AG09319 (cell line): ENCODE results near the gene UPF2.

ENCODE experiments used
- DNase-seq: peaks from one replicate; pipeline ENCODE4 v3.0.0-alpha.2; 2010; ENCODE audit warnings: low read depth; ENCODE audit errors: extremely low read depth
- TF ChIP-seq, protein P1 (sequence below): IDR thresholded peaks from 2 replicates; pipeline ENCODE4 v1.5.1; 2011; ENCODE audit warnings: low read depth, mild to moderate bottlenecking, inconsistent platforms, low read length, moderate library complexity

UPF2 gene

DNA sequence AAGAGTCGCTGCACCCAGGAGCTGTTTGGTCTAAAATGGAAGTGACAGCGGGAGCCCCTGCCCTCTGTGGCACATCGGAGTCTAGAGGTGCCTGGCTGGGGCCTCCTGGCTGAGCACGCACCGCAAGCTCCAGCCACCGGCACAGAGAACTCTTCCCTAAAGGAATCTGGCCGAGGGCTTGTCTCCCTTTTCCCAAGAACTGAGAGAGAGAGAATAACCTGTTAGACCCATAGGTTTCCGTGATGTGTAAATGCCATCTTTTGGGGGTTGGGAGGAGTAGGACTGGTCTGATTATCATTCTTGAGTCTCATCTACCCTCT is 172.2 kb downstream of the UPF2 start:
- DNase-seq, result no peak
- TF ChIP-seq, protein P1, sequence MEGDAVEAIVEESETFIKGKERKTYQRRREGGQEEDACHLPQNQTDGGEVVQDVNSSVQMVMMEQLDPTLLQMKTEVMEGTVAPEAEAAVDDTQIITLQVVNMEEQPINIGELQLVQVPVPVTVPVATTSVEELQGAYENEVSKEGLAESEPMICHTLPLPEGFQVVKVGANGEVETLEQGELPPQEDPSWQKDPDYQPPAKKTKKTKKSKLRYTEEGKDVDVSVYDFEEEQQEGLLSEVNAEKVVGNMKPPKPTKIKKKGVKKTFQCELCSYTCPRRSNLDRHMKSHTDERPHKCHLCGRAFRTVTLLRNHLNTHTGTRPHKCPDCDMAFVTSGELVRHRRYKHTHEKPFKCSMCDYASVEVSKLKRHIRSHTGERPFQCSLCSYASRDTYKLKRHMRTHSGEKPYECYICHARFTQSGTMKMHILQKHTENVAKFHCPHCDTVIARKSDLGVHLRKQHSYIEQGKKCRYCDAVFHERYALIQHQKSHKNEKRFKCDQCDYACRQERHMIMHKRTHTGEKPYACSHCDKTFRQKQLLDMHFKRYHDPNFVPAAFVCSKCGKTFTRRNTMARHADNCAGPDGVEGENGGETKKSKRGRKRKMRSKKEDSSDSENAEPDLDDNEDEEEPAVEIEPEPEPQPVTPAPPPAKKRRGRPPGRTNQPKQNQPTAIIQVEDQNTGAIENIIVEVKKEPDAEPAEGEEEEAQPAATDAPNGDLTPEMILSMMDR, result no peak
